Thoracic aorta (tissue), 2 donors: ENCODE data around the gene TRIM29. TPM values are rescaled to one million over a fixed set of nuclear protein-coding genes. Genes with fewer than 3 reads are reported as not detected.

Experiments
- ATAC-seq: fragments of 150-250 bp; one replicate; pipeline ENCODE4 v1.8.0; 2017; ENCODE audit warnings: low read depth; ENCODE audit not compliant: insufficient number of reproducible peaks, low FRiP score
- DNase-seq: peaks from one replicate; pipeline ENCODE4 v3.0.0-alpha.2; 2020; ENCODE audit warnings: low spot score
- H3K27ac ChIP-seq, 2 donors: fragments of 200-600 bp; sonication (generic); 1 replicate in 1 of 2; 2 replicates in 1 of 2; pipeline ENCODE4 v1.5.1; 2016; ENCODE audit warnings: mild to moderate bottlenecking in 2 of 2, moderate library complexity in 2 of 2
- H3K27me3 ChIP-seq: fragments of 200-600 bp; sonication (generic); replicated peaks from 2 replicates; pipeline ENCODE4 v1.6.0; 2016; ENCODE audit warnings: mild to moderate bottlenecking; ENCODE audit not compliant: insufficient read depth
- H3K36me3 ChIP-seq: fragments of 200-600 bp; sonication (generic); one replicate; pipeline ENCODE4 v1.5.1; 2016
- H3K4me1 ChIP-seq, 2 donors: fragments of 200-600 bp; sonication (generic); 1 replicate in 1 of 2; 2 replicates in 1 of 2; pipeline versions ENCODE4 v1.5.1 to v1.6.0; 2016; ENCODE audit warnings: low read depth in 2 of 2, mild to moderate bottlenecking in 1 of 2; ENCODE audit not compliant: control insufficient read depth in 1 of 2
- H3K4me3 ChIP-seq: fragments of 200-600 bp; sonication (generic); 2 replicates; pipeline ENCODE4 v1.5.1; 2016; ENCODE audit warnings: mild to moderate bottlenecking
- H3K9me3 ChIP-seq: fragments of 200-600 bp; sonication (generic); 2 replicates; pipeline ENCODE4 v1.5.1; 2016
- CTCF ChIP-seq: fragments of 200-600 bp; sonication (generic); IDR thresholded peaks from one replicate; pipeline ENCODE4 v1.5.1; 2019; ENCODE audit warnings: antibody characterized with exemption
- total RNA-seq, 2 donors: library from RNA; depleted of rRNA; stranded (reverse); fragments of >200 nt; gene quantifications; one replicate each; pipeline versions ENCODE4 v1.1.0 to v1.2.3, GENCODE V29; 2016

TRIM29 gene
- total RNA-seq, 2 donors from 2014 or later, result 0.49 to 2.7 TPM

GRCh38 chr11:120106354-120107150, 31.4 kb downstream of the TRIM29 start:
- Histone ChIP-seq H3K27ac (no peak overlapping the region), H3K4me3 (no peak overlapping the region), H3K27me3 (no peaks in the 10 kb centered on the region), H3K4me1 (no peaks in the 10 kb centered on the region), H3K36me3 (no peaks in the 10 kb centered on the region), H3K9me3 (no peaks in the 10 kb centered on the region)
- ATAC-seq (no peak), DNase-seq (no peak)
- TF ChIP-seq CTCF, result no peak

- DNase-seq, result no peak
- Histone ChIP-seq H3K27ac (no peak overlapping the region), H3K27me3 (no peaks in the 10 kb centered on the region), H3K36me3 (no peaks in the 10 kb centered on the region), H3K4me3 (no peak overlapping the region), H3K9me3 (no peaks in the 10 kb centered on the region), H3K4me1 (no peaks in the 10 kb centered on the region)
- no peak for TF ChIP-seq CTCF
- no peak for ATAC-seq
These were observed 32.3 kb downstream of the TRIM29 start for GRCh38 chr11:120105576-120105975.

GRCh38 chr11:120104041-120104565, 33.8 kb downstream of the TRIM29 start:
- DNase-seq (no peak), ATAC-seq (no peak)
- no peak overlapping the region for H3K27ac ChIP-seq
- H3K27me3 ChIP-seq, result no peaks in the 10 kb centered on the region
- H3K4me1 ChIP-seq, result no peaks in the 10 kb centered on the region
- H3K36me3 ChIP-seq, result no peaks in the 10 kb centered on the region
- no peak overlapping the region for H3K4me3 ChIP-seq
- no peak for TF ChIP-seq CTCF
- no peaks in the 10 kb centered on the region for H3K9me3 ChIP-seq

GRCh38 chr11:120102864-120103122, 35.1 kb downstream of the TRIM29 start:
- no peaks in the 10 kb centered on the region for H3K4me1 ChIP-seq
- no peak for DNase-seq
- H3K4me3 ChIP-seq, result no peak overlapping the region
- no peak overlapping the region for H3K27ac ChIP-seq
- H3K9me3 ChIP-seq, result no peaks in the 10 kb centered on the region
- no peak for ATAC-seq
- TF ChIP-seq CTCF, result no peak
- no peaks in the 10 kb centered on the region for H3K36me3 ChIP-seq
- no peaks in the 10 kb centered on the region for H3K27me3 ChIP-seq

- Histone ChIP-seq H3K27me3 (no peaks in the 10 kb centered on the region), H3K27ac (no peak overlapping the region), H3K9me3 (no peaks in the 10 kb centered on the region), H3K4me1 (no peaks in the 10 kb centered on the region), H3K4me3 (no peak overlapping the region), H3K36me3 (no peaks in the 10 kb centered on the region)
- no peak for TF ChIP-seq CTCF
- ATAC-seq (no peak), DNase-seq (no peak)
These were observed 35.7 kb downstream of the TRIM29 start for GRCh38 chr11:120102050-120102863.
